HCT116 (cell line): Measurements from ENCODE around the gene BCL2L15. TPM values are rescaled to one million over a fixed set of nuclear protein-coding genes. Genes with fewer than 3 reads are reported as not detected.

Source experiments
- ATAC-seq: fragments of 200-7000 bp; cut with Tn5 transposase; 2 replicates; pipeline ENCODE4 v1.9.1; 2020; ENCODE audit warnings: mild to moderate bottlenecking, moderate library complexity
- BruUV-seq: library from RNA; stranded (reverse); fragments of 400-500 nt; replicated peaks from 2 replicates; lab custom pipeline; 2021; lab: Mats Ljungman, UMichigan
- CTCF ChIA-PET: fragments of 300-600 bp; sonication (Branson Sonifier 250); formaldehyde crosslinking; loops from one replicate; lab custom pipeline; 2021; ENCODE audit warnings: antibody characterized with exemption; lab: Charles Lee
- POLR2A ChIA-PET: fragments of 300-600, 350-600 bp; sonication (Branson Sonifier 250); formaldehyde crosslinking; loops from one replicate; lab custom pipeline; 2021; ENCODE audit warnings: antibody characterized with exemption; lab: Charles Lee
- RAD21 ChIA-PET, 2 experiments: fragments of 300-600 bp; sonication (Branson Sonifier 250); formaldehyde crosslinking; loops; one replicate each; lab custom pipeline; 2023; ENCODE audit warnings: low total read pairs in 2 of 2; ENCODE audit not compliant: uncharacterized antibody in 2 of 2, unreplicated experiment in 2 of 2, low non-redundant PET in 1 of 2; lab: Charles Lee
- DNase-seq: peaks from one replicate; pipeline ENCODE4 v3.0.0-alpha.2; 2010; ENCODE audit warnings: low read depth, low spot score
- H2AFZ ChIP-seq: fragments of 200-600 bp; shearing (Covaris generic), sonication (generic); 2 replicates; pipeline ENCODE4 v1.6.1; 2017; ENCODE audit warnings: low read depth, mixed run types, mixed read lengths, antibody characterized with exemption, low read length; ENCODE audit not compliant: poor library complexity, severe bottlenecking
- H3K27ac ChIP-seq: 2 replicates; pipeline ENCODE4 v1.5.1; 2012; ENCODE audit warnings: low read depth, low read length
- H3K27me3 ChIP-seq: fragments of 200-600 bp; sonication (generic); 2 replicates; pipeline ENCODE4 v1.6.1; 2016; ENCODE audit warnings: mixed run types, low read length, mixed read lengths; ENCODE audit not compliant: insufficient read depth
- H3K36me3 ChIP-seq, 2 experiments: fragments of 200-500 bp in 1 of 2; fragments of 200-600 bp in 1 of 2; sonication (Bioruptor generic) in 1 of 2; sonication (generic) in 1 of 2; 2 replicates each; pipeline versions ENCODE4 v1.5.1 to v1.6.1; 2014 to 2016; ENCODE audit warnings: low read length in 2 of 2, inconsistent platforms in 1 of 2, mixed read lengths in 1 of 2, mixed run types in 1 of 2; ENCODE audit not compliant: insufficient read depth in 2 of 2, control insufficient read depth in 1 of 2
- H3K4me1 ChIP-seq, 2 experiments: fragments of 200-600 bp in 1 of 2; sonication (generic) in 1 of 2; 2 replicates each; pipeline versions ENCODE4 v1.5.1 to v1.6.1; 2012 to 2017; ENCODE audit warnings: low read length in 2 of 2, inconsistent platforms in 1 of 2, mild to moderate bottlenecking in 1 of 2, mixed read lengths in 1 of 2, mixed run types in 1 of 2, moderate library complexity in 1 of 2; ENCODE audit not compliant: insufficient read depth in 2 of 2, control insufficient read depth in 1 of 2
- H3K4me2 ChIP-seq: fragments of 200-600 bp; sonication (generic); 2 replicates; pipeline ENCODE4 v1.6.1; 2017; ENCODE audit warnings: mixed run types, low read length, mixed read lengths
- H3K4me3 ChIP-seq, 2 experiments: fragments of 200-600 bp in 1 of 2; sonication (generic) in 1 of 2; replicated peaks in 1 of 2; 2 replicates each; pipeline ENCODE4 v1.5.1; 2011 to 2016; ENCODE audit warnings: low read length in 2 of 2, control low read depth in 1 of 2, low read depth in 1 of 2, mild to moderate bottlenecking in 1 of 2, mixed read lengths in 1 of 2, mixed run types in 1 of 2
- H3K79me2 ChIP-seq: fragments of 200-600 bp; sonication (generic); 2 replicates; pipeline ENCODE4 v1.6.1; 2017; ENCODE audit warnings: mild to moderate bottlenecking, mixed run types, low read length, moderate library complexity, mixed read lengths; ENCODE audit not compliant: insufficient read depth
- H3K9ac ChIP-seq: fragments of 200-600 bp; sonication (generic); 2 replicates; pipeline ENCODE4 v1.6.1; 2016; ENCODE audit warnings: low read length, mixed read lengths
- H3K9me2 ChIP-seq: fragments of 200-600 bp; sonication (generic), shearing (Covaris generic); 2 replicates; pipeline ENCODE4 v1.6.1; 2017; ENCODE audit warnings: mixed run types, mild to moderate bottlenecking, moderate library complexity; ENCODE audit not compliant: insufficient read depth
- H3K9me3 ChIP-seq, 2 experiments: fragments of 200-500 bp in 1 of 2; fragments of 200-600 bp in 1 of 2; sonication (Bioruptor generic) in 1 of 2; sonication (generic) in 1 of 2; 2 replicates each; pipeline ENCODE4 v1.6.1; 2014 to 2017; ENCODE audit warnings: low read length in 2 of 2, mixed read lengths in 2 of 2, inconsistent platforms in 1 of 2, low read depth in 1 of 2, mild to moderate bottlenecking in 1 of 2, mixed run types in 1 of 2, moderate library complexity in 1 of 2; ENCODE audit not compliant: control insufficient read depth in 1 of 2, insufficient read depth in 1 of 2
- H4K20me1 ChIP-seq: fragments of 200-600 bp; sonication (generic), shearing (Covaris generic); 2 replicates; pipeline ENCODE4 v1.6.1; 2017; ENCODE audit warnings: mixed run types, mild to moderate bottlenecking, moderate library complexity; ENCODE audit not compliant: insufficient read depth
- CBX3 ChIP-seq: IDR thresholded peaks from 2 replicates; pipeline ENCODE4 v1.6.1; 2012; ENCODE audit warnings: low read depth
- CEBPB ChIP-seq: IDR thresholded peaks from 2 replicates; pipeline ENCODE4 v1.6.1; 2012; ENCODE audit warnings: low read depth
- CTCF ChIP-seq, 3 experiments: fragments of 200-600 bp in 1 of 3; sonication (generic) in 1 of 3; IDR thresholded peaks in 2 of 3; conservative IDR thresholded peaks in 1 of 3; 2 replicates each; pipeline ENCODE4 v1.5.1; 2012 to 2017; ENCODE audit warnings: low read depth in 2 of 3, low read length in 2 of 3, antibody characterized with exemption in 1 of 3, borderline replicate concordance in 1 of 3, control low read depth in 1 of 3, mild to moderate bottlenecking in 1 of 3, mixed read lengths in 1 of 3, mixed run types in 1 of 3, moderate library complexity in 1 of 3; ENCODE audit not compliant: insufficient read depth in 1 of 3
- EGR1 ChIP-seq: IDR thresholded peaks from 2 replicates; pipeline ENCODE4 v1.6.1; 2012; ENCODE audit warnings: low read depth
- FOSL1 ChIP-seq: IDR thresholded peaks from 2 replicates; pipeline ENCODE4 v1.6.1; 2012; ENCODE audit warnings: low read depth
- MAX ChIP-seq: IDR thresholded peaks from 2 replicates; pipeline ENCODE4 v1.6.1; 2012
- POLR2A ChIP-seq: IDR thresholded peaks from 2 replicates; pipeline ENCODE4 v1.7.0; 2011; ENCODE audit warnings: borderline replicate concordance; ENCODE audit not compliant: insufficient read depth, insufficient read length; ENCODE audit errors: extremely low read depth
- RAD21 ChIP-seq: IDR thresholded peaks from 2 replicates; pipeline ENCODE4 v1.6.1; 2012; ENCODE audit warnings: low read depth, mild to moderate bottlenecking
- REST ChIP-seq: IDR thresholded peaks from 2 replicates; pipeline ENCODE4 v1.6.1; 2012; ENCODE audit warnings: low read depth
- SP1 ChIP-seq: IDR thresholded peaks from 2 replicates; pipeline ENCODE4 v1.6.1; 2012; ENCODE audit warnings: low read depth
- SRF ChIP-seq: IDR thresholded peaks from 2 replicates; pipeline ENCODE4 v1.6.1; 2012; ENCODE audit warnings: low read depth
- YY1 ChIP-seq: IDR thresholded peaks from 2 replicates; pipeline ENCODE4 v1.6.1; 2011; ENCODE audit warnings: low read length, low read depth, moderate library complexity, mild to moderate bottlenecking; ENCODE audit not compliant: insufficient replicate concordance; ENCODE audit errors: extremely low read depth
- ZBTB33 ChIP-seq: IDR thresholded peaks from 2 replicates; pipeline ENCODE4 v1.6.1; 2011; ENCODE audit warnings: mild to moderate bottlenecking, low read length, moderate library complexity; ENCODE audit not compliant: insufficient replicate concordance; ENCODE audit errors: extremely low read depth
- ZFX ChIP-seq: fragments of 450-650 bp; IDR thresholded peaks from 2 replicates; pipeline ENCODE4 v1.6.1; 2017
- intact Hi-C: fragments of 100-400 bp; cut with micrococcal nuclease; formaldehyde crosslinking; loops from 2 replicates; pipeline ENCODE4 v1.10.0; 2022
- total RNA-seq: library from RNA; stranded (reverse); gene quantifications from one replicate; pipeline ENCODE4 v1.2.1, GENCODE V29; 2021; ENCODE audit not compliant: unreplicated experiment

The BCL2L15 gene
- total RNA-seq, 1 experiment from 2014 or later = 0.54 TPM

- Histone ChIP-seq H3K36me3 (no peaks in the 10 kb centered on the region; a peak in 1 of 4 replicates), H3K9me3 (no peaks in the 10 kb centered on the region), H3K9me2 (no peaks in the 10 kb centered on the region), H3K27me3 (no peaks in the 10 kb centered on the region), H3K9ac (no peak overlapping the region), H3K4me3 (no peak overlapping the region), H3K4me1 (peaks cover 10 to 15% of the 10 kb centered on the region in 2 experiments; a peak in 3 of 4 replicates), H4K20me1 (0 out of 2 replicates have a peak, but pooled peaks cover 2% of the 10 kb centered on the region), H3K79me2 (peaks cover 94% of the 10 kb centered on the region), H2AFZ (no peak overlapping the region), H3K4me2 (no peak overlapping the region), H3K27ac (no peak overlapping the region)
- ChIA-PET POLR2A (no interaction called here), CTCF (no interaction called here), RAD21 (no interaction called here)
- DNase-seq (no peak), ATAC-seq (no peak)
- BruUV-seq = no TSS peak
- TF ChIP-seq YY1 = no peak
- no peak for TF ChIP-seq RAD21
- TF ChIP-seq FOSL1 = no peak
- TF ChIP-seq POLR2A = no peak
- no peak for TF ChIP-seq REST
- no peak for TF ChIP-seq CTCF (IDR thresholded peaks at IDR 0.05 in 2 of 3, conservative IDR thresholded peaks at IDR 0.05 in 1 of 3; ENCODE audit: borderline replicate concordance in 1 of 3, insufficient read depth in 1 of 3, low read depth in 2 of 3, low read length in 2 of 3)
- no peak for TF ChIP-seq ZFX
- no peak for TF ChIP-seq CEBPB
- TF ChIP-seq CBX3 = no peak
- no peak for TF ChIP-seq SP1
- no peak for TF ChIP-seq MAX
- no peak for TF ChIP-seq SRF
- TF ChIP-seq EGR1 = no peak
- TF ChIP-seq ZBTB33 = no peak
- intact Hi-C loops = no loop called here
These were observed 47.8 kb upstream of the BCL2L15 start for GRCh38 chr1:113935176-113935575.
